Measurements from ENCODE around the gene CCDC80. TPM values are rescaled to one million over a fixed set of nuclear protein-coding genes. Genes with fewer than 3 reads are reported as not detected.

CCDC80 gene
- total and polyA plus RNA-seq, 9 of the 15 experiments (the other 6 are each of a cell fraction or from before 2014, with no cell fraction given), result 0.17 to 2.0 (median 1.1) TPM

DNA sequence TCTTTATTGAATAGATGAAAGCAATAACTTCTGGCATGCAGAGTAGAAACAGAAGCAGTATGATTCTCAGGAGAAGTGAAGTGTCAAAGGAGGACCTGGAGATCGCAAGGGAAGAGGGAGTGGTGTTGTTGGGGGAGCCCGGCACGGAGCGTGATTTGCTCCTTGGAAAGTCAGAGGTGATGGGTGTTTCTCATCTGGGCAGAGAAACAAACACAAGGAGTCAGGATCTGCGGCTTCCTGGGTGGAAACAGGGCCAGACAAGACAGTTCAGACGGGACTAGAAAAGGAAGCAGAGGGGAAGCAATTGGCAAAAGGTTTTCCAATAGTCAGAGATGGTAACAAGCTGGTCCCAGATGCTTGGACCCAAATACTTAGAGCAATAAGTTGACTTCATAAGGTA lies 34.4 kb upstream of the CCDC80 start:
- ChIA-PET CTCF (ENCODE audit: low intra/inter-chr PET ratio) (no interaction called here), POLR2A (no interaction called here)
- in situ Hi-C loops (cut with MboI), result no loop called here
- Histone ChIP-seq H3K4me1 (replicated peaks in 1 of 2; ENCODE audit: control insufficient read depth in 2 of 2, insufficient read depth in 2 of 2, low read length in 2 of 2) (peaks cover 6 to 32% of the 10 kb centered on the region in 2 experiments; a peak in 4 of 5 replicates), H3K4me3 (no peak overlapping the region), H3K4me2 (ENCODE audit: insufficient read depth, low read length) (no peak overlapping the region), H3K9me1 (ENCODE audit: control insufficient read depth, insufficient read depth, low read length) (no peaks in the 10 kb centered on the region), H3K27me3 (ENCODE audit: control insufficient read depth in 2 of 2, insufficient read depth in 2 of 2, low read length in 2 of 2) (no peaks in the 10 kb centered on the region), H3K9ac (ENCODE audit: insufficient read depth in 1 of 2, low read depth in 2 of 2, low read length in 2 of 2) (no peak overlapping the region), H3K27ac (ENCODE audit: extremely low read depth, low read depth, low read length) (no peak overlapping the region), H3K9me3 (replicated peaks; ENCODE audit: control insufficient read depth, insufficient read depth, low read depth, low read length) (no peaks in the 10 kb centered on the region), H3K36me3 (ENCODE audit: control insufficient read depth, insufficient read depth, low read length) (no peaks in the 10 kb centered on the region), H2AFZ (ENCODE audit: low read depth, low read length) (no peak overlapping the region), H3K79me2 (ENCODE audit: control insufficient read depth, insufficient read depth, low read length) (peaks cover 3% of the 10 kb centered on the region; the same call in 1 of the 3 replicates), H4K20me1 (replicated peaks; ENCODE audit: control insufficient read depth, insufficient read depth, low read length) (no peaks in the 10 kb centered on the region)
- BruUV-seq (replicated peaks), result no TSS peak
- FAIRE-seq (no peak), ATAC-seq (no peak), DNase-seq (ENCODE audit: extremely low read depth in 1 of 4, low spot score in 3 of 4) (no peak)
- 44% methylated on average over 5 of the region's 6 CpGs for WGBS (ENCODE audit: insufficient coverage, low coverage, missing lambda C conversion rate)
- intact Hi-C loops (cut with micrococcal nuclease), result no loop called here
- TF ChIP-seq EWSR1 (IDR thresholded peaks at IDR 0.05; ENCODE audit: borderline replicate concordance, low read depth, partially characterized antibody) (no peak), ARID2 (IDR thresholded peaks at IDR 0.05) (no peak), HMG20A (CRISPR knock-in tag; conservative IDR thresholded peaks at IDR 0.05) (no peak), KDM4B (IDR thresholded peaks at IDR 0.05; ENCODE audit: borderline replicate concordance in 2 of 2, low read depth in 1 of 2) (no peak), KLF1 (tag; IDR thresholded peaks at IDR 0.05) (no peak)
- TF ChIP-seq, protein P1, sequence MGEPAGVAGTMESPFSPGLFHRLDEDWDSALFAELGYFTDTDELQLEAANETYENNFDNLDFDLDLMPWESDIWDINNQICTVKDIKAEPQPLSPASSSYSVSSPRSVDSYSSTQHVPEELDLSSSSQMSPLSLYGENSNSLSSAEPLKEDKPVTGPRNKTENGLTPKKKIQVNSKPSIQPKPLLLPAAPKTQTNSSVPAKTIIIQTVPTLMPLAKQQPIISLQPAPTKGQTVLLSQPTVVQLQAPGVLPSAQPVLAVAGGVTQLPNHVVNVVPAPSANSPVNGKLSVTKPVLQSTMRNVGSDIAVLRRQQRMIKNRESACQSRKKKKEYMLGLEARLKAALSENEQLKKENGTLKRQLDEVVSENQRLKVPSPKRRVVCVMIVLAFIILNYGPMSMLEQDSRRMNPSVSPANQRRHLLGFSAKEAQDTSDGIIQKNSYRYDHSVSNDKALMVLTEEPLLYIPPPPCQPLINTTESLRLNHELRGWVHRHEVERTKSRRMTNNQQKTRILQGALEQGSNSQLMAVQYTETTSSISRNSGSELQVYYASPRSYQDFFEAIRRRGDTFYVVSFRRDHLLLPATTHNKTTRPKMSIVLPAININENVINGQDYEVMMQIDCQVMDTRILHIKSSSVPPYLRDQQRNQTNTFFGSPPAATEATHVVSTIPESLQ (CRISPR knock-in tag; IDR thresholded peaks at IDR 0.05), result no peak
- TF ChIP-seq, protein P2, sequence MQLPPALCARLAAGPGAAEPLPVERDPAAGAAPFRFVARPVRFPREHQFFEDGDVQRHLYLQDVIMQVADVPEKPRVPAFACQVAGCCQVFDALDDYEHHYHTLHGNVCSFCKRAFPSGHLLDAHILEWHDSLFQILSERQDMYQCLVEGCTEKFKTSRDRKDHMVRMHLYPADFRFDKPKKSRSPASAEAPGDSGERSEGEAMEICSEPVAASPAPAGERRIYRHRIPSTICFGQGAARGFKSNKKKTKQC (CRISPR knock-in tag; IDR thresholded peaks at IDR 0.05), result no peak
- TF ChIP-seq, protein P3, sequence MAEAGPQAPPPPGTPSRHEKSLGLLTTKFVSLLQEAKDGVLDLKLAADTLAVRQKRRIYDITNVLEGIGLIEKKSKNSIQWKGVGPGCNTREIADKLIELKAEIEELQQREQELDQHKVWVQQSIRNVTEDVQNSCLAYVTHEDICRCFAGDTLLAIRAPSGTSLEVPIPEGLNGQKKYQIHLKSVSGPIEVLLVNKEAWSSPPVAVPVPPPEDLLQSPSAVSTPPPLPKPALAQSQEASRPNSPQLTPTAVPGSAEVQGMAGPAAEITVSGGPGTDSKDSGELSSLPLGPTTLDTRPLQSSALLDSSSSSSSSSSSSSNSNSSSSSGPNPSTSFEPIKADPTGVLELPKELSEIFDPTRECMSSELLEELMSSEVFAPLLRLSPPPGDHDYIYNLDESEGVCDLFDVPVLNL (CRISPR knock-in tag; IDR thresholded peaks at IDR 0.05; ENCODE audit: low read depth), result no peak

All from K562 (cell line).